ENCODE measurements around the gene XRRA1. TPM values are rescaled to one million over a fixed set of nuclear protein-coding genes. Genes with fewer than 3 reads are reported as not detected.
A peak's percentile ranks its signal among the peaks of the same experiment; 100 is the strongest.
"Not testable (repeated sequence)": the region's sequence is repeated elsewhere in the genome, so short reads cannot be mapped to it uniquely, and the experiment has no call there.

XRRA1 gene
- total RNA-seq, 2 donors from 2014 or later = 5.7 to 20.8 TPM

DNA sequence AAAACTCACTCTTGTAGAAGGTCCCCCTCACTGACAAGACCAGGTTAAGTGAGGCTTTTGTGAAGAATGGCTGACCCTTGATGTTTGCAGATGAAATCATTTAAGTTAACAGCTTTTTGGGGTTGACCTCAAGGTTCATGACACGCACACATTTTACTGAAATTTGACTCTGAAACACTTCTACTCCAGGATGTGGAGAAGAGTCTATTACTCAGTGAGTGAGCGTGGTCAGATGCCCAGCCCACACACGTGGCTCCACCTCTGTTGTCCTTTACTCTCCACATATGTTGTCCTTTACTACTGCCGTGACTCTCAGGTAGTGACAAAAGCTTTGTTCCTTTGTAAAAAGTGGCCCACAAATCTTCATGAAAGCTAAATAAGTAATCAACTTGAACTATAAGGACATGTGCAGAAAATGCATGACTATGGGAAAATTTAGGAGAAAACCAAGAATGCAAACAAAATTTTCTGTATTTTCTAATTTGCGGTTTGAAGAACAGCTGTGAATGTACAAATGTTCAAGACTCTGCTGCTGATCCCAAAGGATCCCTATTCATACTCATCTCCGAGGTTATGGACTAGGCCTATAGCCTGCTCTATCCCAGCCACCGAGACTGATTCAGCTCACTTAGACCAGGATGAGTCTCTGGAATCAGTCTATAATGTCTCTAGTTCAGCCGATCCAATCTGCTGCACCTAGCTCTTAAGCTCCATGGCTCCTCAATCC lies 22.4 kb downstream of the XRRA1 start:
- intact Hi-C loops (cut with DNase I, micrococcal nuclease) = no loop called here
- DNase-seq (no peak), ATAC-seq (no peak)

DNA sequence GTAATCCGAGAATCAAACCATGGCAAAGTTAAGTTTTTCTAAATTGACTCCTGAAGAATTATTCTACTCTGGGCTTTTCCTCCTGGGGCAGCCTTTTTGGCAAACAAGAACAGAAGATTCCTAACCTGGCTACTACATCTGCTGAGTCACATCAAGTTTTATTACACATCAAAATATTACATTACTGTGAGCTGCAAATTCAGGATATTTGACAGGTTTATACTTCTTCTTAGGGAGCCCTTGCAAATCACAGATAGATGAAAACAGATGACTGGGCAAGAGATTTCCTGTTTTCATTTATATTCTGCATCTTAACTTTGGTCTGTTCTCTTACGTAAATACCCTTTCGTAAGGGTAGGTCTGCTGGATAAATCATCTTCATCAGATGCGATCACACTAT lies 23.6 kb downstream of the XRRA1 start:
- intact Hi-C loops (cut with DNase I, micrococcal nuclease) = no loop called here
- ATAC-seq (no peak), DNase-seq (no peak)

DNA sequence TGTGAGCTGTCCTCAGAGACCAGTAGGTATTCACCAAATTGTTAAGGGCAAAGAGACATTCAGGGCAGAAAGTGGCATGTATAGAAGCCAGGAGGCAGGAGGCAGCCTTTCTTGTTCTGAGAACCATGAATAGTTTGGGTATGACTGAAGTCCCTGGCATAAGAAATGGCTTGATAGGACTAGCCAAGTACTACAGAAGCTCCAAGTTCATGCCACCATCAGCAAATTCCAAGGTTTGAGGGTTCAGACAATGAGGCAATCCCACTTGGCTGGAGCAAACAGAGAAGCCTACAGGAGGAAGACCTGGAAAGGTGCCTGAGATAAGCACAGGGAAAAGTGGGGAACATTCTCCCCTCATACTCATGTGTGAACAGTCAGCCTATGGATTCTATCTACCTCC lies 25.8 kb downstream of the XRRA1 start:
- intact Hi-C loops (cut with DNase I, micrococcal nuclease) = no loop called here
- DNase-seq = no peak
- no peak for ATAC-seq

DNA sequence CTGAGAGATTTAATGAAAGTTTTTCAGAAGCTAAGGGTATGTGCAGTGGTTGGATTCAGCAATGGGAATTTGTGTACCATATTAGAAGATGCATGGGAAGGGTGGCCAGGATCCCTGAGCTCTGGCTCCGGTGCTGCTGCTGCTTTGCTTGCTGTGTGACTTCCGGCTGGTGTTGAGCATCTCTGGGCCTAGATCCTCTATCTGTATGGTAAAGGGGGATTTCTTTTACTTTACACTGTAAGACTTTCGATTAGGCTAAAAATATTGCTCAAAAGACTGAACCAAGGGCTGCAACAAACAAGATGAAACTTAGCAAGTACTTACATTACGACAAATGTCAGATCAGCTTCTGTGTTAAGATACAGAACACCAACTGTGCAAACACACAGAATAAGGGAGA lies 39.1 kb downstream of the XRRA1 start:
- ATAC-seq (no peak), DNase-seq (no peak)
- intact Hi-C loops (cut with DNase I, micrococcal nuclease) = loop anchor here in 1 of 2 donors (10.0 kb wide), 1 partner anchor 65 kb away; no protein-coding TSS in a partner anchor

DNA sequence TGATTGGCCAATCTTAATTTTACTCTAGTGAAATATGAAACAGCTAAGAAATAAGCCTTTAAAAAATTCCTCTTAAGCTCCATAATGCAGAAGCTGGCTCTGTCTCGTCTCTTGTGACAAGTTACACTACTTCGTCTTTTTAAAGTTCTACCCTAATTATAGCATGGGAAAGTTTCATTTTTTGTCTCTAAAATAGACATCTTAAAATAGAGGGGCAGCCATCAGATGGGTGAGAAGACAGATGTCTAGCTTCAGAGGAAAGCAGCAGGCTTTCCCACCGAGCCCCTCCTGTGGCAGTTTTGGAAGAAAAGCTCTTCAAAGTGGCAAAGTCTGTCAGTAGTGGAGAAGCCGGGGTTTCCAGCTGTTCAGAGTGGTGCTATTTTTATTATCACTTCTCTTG lies 39.5 kb downstream of the XRRA1 start:
- DNase-seq (no peak), ATAC-seq (no peak)
- intact Hi-C loops (cut with DNase I, micrococcal nuclease) = loop anchor here in 1 of 2 donors (10.0 kb wide), 1 partner anchor 65 kb away; no protein-coding TSS in a partner anchor

DNA sequence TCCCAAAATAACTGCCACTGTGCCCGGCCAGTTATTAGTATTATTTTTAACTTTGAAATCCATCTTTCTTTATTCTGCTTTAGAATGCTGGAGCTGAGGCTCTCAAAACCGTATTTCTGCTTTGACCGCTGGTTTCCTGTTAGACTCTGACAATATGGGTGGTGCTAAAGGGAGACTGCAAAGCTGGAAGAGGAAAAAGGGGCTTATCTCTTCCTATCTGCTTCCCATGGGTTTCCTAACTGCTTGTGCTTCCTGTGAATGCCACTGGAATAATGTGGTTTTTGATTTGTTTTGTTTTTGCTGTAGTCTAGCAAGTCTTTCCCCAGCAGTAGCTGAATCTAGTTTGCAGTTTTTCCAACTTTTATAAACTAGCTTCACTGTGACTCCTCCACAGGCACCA lies 43.6 kb downstream of the XRRA1 start:
- ATAC-seq (no peak), DNase-seq (no peak)
- intact Hi-C loops (cut with DNase I, micrococcal nuclease) = loop anchor here in 1 of 2 donors (10.0 kb wide), 1 partner anchor 61 kb away; no protein-coding TSS in a partner anchor

DNA sequence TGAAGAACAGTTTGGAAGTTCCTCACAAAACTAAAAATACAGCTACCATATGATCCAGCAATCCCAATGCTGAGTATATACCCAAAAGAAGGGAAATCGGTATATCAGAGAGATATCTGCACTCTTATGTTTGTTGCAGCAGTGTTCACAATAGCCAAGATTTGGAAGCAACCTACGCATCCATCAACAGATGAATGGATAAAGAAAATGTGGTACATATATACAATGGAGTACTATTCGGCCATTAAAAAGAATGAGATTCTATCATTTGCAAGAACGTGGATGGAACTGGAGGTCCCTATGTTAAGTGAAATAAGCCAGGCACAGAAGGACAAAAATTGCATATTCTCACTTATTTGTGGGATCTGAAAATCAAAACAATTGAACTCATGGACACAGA lies 46.5 kb downstream of the XRRA1 start:
- intact Hi-C loops (cut with DNase I, micrococcal nuclease) = loop anchor here in 1 of 2 donors (10.0 kb wide), 1 partner anchor 58 kb away; no protein-coding TSS in a partner anchor
- ATAC-seq (no peak), DNase-seq (no peak)

DNA sequence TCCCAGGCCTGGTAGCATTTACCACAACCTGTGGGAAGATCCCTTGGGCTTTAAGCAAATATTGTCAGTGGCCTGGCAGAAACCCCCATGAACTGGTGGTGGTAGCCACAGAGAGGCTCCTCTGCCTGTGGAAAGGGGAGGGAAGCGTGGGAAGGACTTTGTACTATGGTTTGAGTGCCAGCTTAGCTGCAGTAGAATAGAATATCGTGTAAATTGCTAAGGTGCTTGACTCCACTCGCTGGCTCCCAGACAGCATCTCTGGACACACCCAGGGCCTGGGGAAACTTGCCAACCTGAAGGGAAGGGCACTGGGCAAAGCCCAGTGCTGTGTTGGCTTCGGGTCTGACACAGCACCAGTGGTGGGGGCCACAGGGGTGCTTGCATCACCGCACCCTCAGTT lies 52.6 kb downstream of the XRRA1 start:
- intact Hi-C loops (cut with DNase I, micrococcal nuclease) = no loop called here

DNA sequence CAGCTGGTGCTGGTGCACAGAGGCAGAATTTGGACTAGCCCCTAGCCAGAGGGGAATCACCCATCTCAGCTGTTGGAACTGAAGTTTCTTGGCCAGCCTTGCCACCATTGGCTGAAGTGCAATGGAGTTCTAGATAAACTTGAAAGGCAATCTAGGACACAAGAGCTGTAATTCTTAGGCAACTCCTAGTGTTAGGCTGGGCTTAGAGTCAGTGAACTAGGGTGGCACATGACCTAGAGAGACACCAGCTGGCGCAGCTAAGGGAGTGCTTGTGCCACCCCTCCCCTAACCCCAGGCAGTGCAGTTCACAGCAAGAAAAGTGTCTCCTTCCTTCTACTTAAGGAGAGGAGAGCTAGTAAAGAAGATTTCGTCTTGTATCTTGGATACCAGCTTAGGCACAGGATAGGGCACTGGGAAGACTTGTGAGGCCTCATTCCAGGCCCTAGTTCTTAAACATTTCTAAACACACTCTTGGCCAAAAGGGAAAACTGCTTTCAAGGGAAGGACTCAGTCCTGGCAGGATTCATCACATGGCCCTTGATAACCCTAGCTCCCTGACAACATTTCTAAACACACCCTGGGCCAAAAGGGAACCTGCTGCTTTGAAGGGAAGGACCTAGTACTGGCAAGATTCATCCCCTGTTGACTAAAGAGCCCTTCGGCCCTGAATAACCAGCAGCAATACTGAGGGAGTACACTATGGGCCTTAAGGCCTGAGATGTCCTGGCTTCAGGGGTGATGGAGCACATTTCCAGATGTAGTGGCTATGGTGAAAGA lies 53.4 kb downstream of the XRRA1 start:
- intact Hi-C loops (cut with DNase I, micrococcal nuclease) = no loop called here
- DNase-seq (no peak), ATAC-seq (peak; percentile 17)

More for the DNA sequence above, 52.6 kb downstream of the XRRA1 start:
- DNase-seq (peak; percentile 31 to 43), ATAC-seq (peak; percentile 82)

DNA sequence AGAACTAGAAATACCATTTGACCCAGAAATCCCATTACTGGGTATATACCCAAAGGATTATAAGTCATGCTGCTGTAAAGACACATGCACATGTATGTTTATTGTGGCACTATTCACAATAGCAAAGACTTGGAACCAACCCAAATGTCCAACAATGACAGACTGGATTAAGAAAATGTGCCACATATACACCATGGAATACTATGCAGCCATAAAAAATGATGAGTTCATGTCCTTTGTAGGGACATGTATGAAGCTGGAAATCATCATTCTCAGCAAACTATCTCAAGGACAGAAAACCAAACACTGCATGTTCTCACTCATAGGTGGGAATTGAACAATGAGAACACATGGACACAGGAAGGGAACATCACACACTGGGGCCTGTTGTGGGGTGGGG lies 55.9 kb downstream of the XRRA1 start:
- ATAC-seq; DNase-seq; intact Hi-C loops (cut with DNase I, micrococcal nuclease): not testable (repeated sequence)

DNA sequence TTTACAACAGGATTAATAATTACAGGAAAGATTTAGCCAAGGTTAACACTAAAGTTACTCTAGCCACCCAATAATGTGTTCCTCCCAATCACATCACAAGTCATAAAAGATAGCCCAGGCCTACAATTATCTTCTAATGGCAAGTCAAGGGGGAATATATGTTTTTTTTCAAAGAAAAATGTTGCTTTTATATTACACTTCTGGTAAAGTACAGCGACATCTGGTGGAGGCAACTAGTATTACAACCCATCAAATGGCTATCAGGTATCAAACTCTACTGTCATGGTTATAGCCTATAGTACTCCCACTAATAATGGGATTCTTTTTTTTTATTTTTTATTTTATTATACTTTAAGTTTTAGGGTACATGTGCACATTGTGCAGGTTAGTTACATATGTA lies 71.8 kb downstream of the XRRA1 start:
- ATAC-seq (no peak), DNase-seq (no peak)
- intact Hi-C loops (cut with DNase I, micrococcal nuclease) = no loop called here

DNA sequence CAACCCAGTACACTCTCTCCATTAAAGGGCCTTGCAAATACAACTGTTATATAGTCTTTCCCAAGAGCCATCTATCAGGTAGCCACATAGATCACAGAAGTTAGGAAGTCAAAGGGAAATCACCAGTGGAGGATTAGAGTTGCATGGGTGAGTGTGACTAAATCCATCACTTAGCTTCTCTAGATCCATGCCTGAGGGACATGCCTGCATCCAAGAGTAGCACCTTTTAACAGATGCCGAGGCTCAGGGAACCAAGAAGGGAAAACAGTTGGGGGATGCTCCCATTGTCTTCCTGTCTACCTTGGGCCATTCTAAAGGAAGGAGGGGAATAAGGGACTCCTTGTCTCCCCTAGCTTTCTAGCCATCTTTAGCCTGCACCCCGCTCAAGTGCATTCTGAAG lies 77.9 kb downstream of the XRRA1 start:
- intact Hi-C loops (cut with DNase I, micrococcal nuclease) = no loop called here
- ATAC-seq (no peak), DNase-seq (no peak)

DNA sequence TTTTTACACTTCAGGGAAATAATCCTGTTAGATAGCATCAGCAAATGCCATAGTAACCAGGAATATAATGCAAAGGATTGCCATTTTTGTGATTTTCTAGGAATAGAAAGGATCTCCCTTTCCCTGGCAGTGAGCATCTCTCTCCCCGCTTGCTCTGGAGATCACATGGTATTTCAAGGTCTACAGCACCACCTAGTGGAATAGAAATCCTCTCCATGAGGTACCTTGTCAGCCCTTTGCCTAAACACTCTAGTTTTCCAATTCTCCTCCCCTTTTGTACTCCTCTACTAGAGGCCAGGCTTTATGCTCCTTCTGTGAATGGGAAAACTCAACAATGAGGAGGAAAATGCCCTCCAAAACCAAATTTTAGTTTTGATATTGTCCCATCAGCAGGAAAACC lies 78.4 kb downstream of the XRRA1 start:
- intact Hi-C loops (cut with DNase I, micrococcal nuclease) = no loop called here
- DNase-seq = no peak
- ATAC-seq = no peak

DNA sequence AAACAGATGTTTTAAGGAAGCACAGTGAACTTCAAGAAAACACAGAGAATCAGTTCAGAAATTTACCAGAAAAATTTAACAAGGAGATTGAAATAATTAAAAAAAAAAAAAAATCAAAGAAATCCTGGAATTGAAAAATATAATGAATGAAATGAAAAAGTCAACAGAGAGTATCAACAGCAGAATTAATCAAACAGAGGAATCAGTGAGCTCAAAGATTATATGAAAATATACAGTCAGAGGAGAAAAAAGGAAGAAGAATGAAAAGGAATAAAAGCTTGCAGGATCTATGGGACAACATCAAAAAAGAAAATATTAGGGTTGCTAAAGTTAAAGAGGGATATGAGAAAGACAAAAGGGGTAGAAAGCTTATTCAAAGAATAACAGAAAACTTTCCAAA lies 82.3 kb downstream of the XRRA1 start:
- DNase-seq (no peak), ATAC-seq (no peak)
- intact Hi-C loops (cut with DNase I, micrococcal nuclease) = no loop called here

DNA sequence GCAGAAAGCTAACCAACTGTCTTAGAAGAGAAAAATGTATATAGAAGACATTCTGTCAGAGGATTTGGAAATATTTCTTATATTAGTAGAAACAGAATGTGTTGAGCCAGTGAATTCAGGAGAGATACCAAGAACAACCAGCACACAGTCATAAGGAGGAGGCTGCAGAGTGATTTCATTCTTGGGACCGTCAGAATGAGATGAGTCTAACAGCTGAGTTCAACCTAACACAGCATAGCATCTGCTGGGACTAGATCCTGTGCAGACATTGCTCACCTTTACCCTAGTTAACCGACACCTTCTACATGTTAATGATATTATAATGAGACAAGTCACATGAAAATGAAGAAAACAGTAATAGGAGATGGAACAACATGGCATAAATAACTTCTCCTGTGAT lies 85.5 kb downstream of the XRRA1 start:
- intact Hi-C loops (cut with DNase I, micrococcal nuclease) = no loop called here
- DNase-seq (no peak), ATAC-seq (no peak)

DNA sequence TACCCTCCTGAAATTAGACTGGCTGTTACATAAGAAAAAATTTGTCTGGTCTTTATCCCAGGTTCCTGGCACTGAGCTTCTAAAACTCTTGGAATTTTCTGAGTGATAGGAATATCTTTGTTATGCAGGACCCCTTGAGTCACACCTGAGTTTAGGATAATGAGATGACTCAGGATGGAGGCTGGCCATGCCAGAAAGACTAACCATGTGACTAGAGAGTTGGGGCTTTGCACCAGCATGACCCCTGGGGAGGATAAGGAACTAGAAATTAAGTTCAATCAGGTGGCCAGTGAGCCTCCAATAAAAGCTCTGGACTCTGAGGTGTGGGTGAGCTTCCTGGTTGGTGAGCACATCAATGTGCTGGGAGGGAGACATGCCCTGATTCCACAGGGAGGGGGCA lies 88.1 kb downstream of the XRRA1 start:
- intact Hi-C loops (cut with DNase I, micrococcal nuclease) = no loop called here
- no peak for ATAC-seq
- no peak for DNase-seq

DNA sequence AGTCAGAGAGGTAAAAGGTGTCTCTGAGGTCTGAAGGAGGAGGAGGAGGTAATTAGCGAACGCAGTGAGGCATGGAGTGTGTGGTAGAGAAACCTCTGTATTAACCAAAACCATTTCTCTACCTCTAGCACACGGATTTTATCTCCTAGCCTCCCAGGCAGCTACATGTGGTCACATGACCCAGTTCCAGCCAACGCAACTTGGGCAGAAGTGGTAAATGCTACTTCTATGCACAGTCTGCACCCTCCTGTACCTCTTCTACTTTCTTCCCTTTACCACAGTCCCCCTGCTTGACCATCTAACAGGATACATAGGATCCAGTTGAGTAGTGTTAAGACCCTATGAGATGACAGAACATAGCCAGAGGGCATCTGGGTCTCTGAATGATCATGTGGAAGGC lies 95.7 kb downstream of the XRRA1 start:
- DNase-seq (no peak), ATAC-seq (no peak)
- intact Hi-C loops (cut with DNase I, micrococcal nuclease) = no loop called here

DNA sequence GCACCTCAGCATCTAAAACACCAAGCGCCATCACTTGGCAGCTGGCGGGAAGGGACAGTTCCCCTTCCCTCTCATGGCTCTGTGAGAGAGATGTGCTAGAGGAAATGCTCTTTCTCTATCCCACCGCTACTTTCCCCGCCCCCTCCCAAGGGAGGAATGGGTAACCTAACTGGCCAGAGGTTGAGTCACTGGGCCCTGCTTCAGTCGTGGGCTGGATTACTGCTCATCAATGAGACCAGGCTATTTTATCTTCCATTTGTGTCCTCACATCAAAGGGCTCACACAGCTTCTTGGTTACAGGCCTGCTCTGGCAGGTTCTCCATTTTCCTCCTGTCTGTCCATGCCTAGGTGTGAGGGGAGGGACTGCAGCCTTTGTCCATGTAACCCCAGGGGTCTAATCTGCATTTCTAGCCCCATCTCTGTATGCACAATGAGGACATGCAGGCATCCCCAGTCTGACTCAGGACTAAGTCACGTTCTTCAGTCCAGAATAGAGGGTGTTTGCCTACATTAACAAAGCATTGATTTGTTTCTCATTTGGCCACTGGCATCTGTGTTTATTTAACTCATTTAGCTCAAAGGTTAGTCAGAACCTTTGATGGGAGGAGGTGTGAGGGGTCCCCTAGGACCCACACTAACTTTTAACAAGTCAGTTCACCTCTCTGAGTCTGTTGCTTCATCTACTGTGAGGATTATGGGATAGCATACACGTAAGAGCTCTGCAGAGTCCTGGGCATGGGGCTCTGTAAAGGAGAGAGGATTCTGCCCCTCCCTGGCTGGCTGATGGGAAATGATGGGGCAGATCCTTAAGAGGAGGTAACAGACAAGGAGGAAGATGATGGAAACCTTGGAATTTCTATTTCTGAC lies 99.1 kb downstream of the XRRA1 start:
- intact Hi-C loops (cut with DNase I, micrococcal nuclease) = loop anchor here in 1 of 2 donors (10.0 kb wide), 1 partner anchor 55 kb away; no protein-coding TSS in a partner anchor
- DNase-seq (no peak), ATAC-seq (no peak)

DNA sequence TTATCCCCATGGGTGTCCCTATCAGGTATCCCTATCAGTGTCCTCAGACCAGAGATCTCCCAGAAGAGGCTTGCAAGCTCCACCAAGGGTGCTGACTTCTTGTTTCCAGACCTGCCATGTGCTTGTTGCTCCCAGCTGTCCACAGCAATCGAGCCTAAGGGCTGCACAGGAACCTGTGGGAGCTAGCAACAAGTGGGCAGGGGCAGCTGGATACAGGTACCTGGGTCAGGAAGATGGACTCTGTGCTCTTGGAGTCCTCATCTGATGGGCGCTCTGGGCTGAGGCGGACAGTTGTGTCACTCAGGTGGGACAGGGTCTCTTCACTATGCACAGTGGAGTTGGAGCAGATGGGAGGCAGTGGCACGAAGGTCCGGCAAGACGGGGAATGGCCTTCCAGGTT lies 101.0 kb downstream of the XRRA1 start:
- no peak for ATAC-seq

More for the DNA sequence above, 101.0 kb downstream of the XRRA1 start:
- DNase-seq = no peak
- intact Hi-C loops (cut with DNase I, micrococcal nuclease) = loop anchor here in 1 of 2 donors (10.0 kb wide), 1 partner anchor 57 kb away; no protein-coding TSS in a partner anchor
